ENCODE measurements around the gene MAP4K2.

DNA sequence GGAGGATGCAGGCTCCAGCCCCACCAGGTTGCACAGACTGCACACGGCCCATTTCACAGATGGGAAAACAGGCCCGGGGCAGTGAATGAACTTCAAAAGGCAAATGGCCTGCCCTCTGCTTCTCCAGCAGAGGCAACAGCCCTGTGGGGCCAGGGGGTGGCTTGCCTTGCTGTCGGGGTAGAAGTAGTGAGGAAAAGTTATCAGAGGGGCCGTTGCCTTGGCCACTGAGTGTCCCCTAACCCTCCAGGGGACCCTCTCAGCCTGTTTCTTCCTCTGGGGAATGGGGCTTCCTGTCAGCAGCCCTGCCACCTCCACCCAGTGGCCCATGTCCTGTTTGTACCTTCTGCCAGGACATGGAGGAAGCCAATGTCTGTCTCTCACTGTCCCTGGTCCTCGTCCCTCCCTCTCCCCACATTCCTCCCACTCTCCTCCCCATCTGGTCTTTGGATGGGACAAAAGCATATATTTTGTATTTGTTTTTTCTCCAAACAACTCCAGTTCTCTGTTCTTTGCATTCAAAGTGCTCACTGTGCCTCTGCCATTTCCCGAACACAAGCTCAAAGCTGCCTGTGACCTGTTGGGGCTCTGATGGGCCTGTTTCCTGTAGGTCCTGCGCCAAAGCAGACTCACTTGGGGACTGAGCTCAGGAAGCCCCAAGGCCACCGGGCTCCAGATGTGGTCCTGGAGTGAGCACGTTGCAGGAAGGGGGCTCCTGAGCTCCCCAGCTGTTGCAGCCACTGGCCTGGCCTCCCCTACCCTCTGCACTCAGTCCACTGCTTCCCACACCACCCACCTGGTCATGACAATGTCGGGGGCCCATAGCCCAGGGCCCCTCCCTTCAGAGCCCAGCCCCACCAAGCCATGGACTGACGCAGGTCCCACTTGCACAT lies 9.5 kb downstream of the MAP4K2 start:
- TF ChIP-seq POLR2A (IDR thresholded peaks at IDR 0.05) (no peak), CTCF (IDR thresholded peaks at IDR 0.05) (no peak), POLR2AphosphoS5 (IDR thresholded peaks at IDR 0.05) (no peak), EP300 (IDR thresholded peaks at IDR 0.05) (no peak)

Data from sigmoid colon (tissue), 4 donors.